ENCODE results near the gene CCPG1. TPM values are rescaled to one million over a fixed set of nuclear protein-coding genes. Genes with fewer than 3 reads are reported as not detected.

CCPG1 gene
- total RNA-seq, 1 donor from 2014 or later, result 218 TPM

GRCh38 chr15:55334371-55334770 lies 73.8 kb downstream of the CCPG1 start:
- Mint-ChIP-seq H3K27ac (ENCODE audit: unreplicated experiment) (no peak overlapping the region), H3K4me3 (ENCODE audit: unreplicated experiment) (no peak overlapping the region), H3K27me3 (ENCODE audit: low read depth) (no peaks in the 10 kb centered on the region), H3K36me3 (ENCODE audit: low read depth) (peaks cover 9% of the 10 kb centered on the region), H3K9me3 (ENCODE audit: low read depth) (no peaks in the 10 kb centered on the region), H3K4me1 (ENCODE audit: low read depth) (no peaks in the 10 kb centered on the region)
- DNase-seq (ENCODE audit: low spot score), result no peak
- no peak for TF ChIP-seq CTCF (IDR thresholded peaks at IDR 0.05)

- H3K9me3 Mint-ChIP-seq (ENCODE audit: low read depth), result no peaks in the 10 kb centered on the region
- no peak for DNase-seq (ENCODE audit: low spot score)
- H3K4me1 Mint-ChIP-seq (ENCODE audit: low read depth), result no peaks in the 10 kb centered on the region
- no peak overlapping the region for H3K4me3 Mint-ChIP-seq (ENCODE audit: unreplicated experiment)
- no peak overlapping the region for H3K27ac Mint-ChIP-seq (ENCODE audit: unreplicated experiment)
- peaks cover 5% of the 10 kb centered on the region for H3K36me3 Mint-ChIP-seq (ENCODE audit: low read depth)
- H3K27me3 Mint-ChIP-seq (ENCODE audit: low read depth), result no peaks in the 10 kb centered on the region
- TF ChIP-seq CTCF (IDR thresholded peaks at IDR 0.05), result no peak
Observed at GRCh38 chr15:55327387-55327786, 80.8 kb downstream of the CCPG1 start.

- Mint-ChIP-seq H3K9me3 (ENCODE audit: low read depth) (no peaks in the 10 kb centered on the region), H3K4me3 (ENCODE audit: unreplicated experiment) (no peak overlapping the region), H3K27ac (ENCODE audit: unreplicated experiment) (no peak overlapping the region), H3K4me1 (ENCODE audit: low read depth) (peaks cover 21% of the 10 kb centered on the region), H3K36me3 (ENCODE audit: low read depth) (peaks cover 1% of the 10 kb centered on the region), H3K27me3 (ENCODE audit: low read depth) (no peaks in the 10 kb centered on the region)
- no peak for DNase-seq (ENCODE audit: low spot score)
- TF ChIP-seq CTCF (IDR thresholded peaks at IDR 0.05), result no peak
Observed at GRCh38 chr15:55322467-55322866, 85.7 kb downstream of the CCPG1 start.

GRCh38 chr15:55320963-55321362 lies 87.2 kb downstream of the CCPG1 start:
- H3K36me3 Mint-ChIP-seq (ENCODE audit: low read depth), result peaks cover 1% of the 10 kb centered on the region
- no peaks in the 10 kb centered on the region for H3K9me3 Mint-ChIP-seq (ENCODE audit: low read depth)
- TF ChIP-seq CTCF (IDR thresholded peaks at IDR 0.05), result no peak
- no peaks in the 10 kb centered on the region for H3K27me3 Mint-ChIP-seq (ENCODE audit: low read depth)
- H3K4me1 Mint-ChIP-seq (ENCODE audit: low read depth), result peaks cover 30% of the 10 kb centered on the region
- DNase-seq (ENCODE audit: low spot score), result no peak
- no peak overlapping the region for H3K27ac Mint-ChIP-seq (ENCODE audit: unreplicated experiment)
- no peak overlapping the region for H3K4me3 Mint-ChIP-seq (ENCODE audit: unreplicated experiment)

GRCh38 chr15:55320238-55320550 lies 88.0 kb downstream of the CCPG1 start:
- no peak for DNase-seq (ENCODE audit: low spot score)
- no peak overlapping the region for H3K27ac Mint-ChIP-seq (ENCODE audit: unreplicated experiment)
- H3K4me3 Mint-ChIP-seq (ENCODE audit: unreplicated experiment), result peak overlapping the region; percentile 41

More at GRCh38 chr15:55320238-55320550, 88.0 kb downstream of the CCPG1 start:
- peaks cover 34% of the 10 kb centered on the region for H3K4me1 Mint-ChIP-seq (ENCODE audit: low read depth)
- H3K27me3 Mint-ChIP-seq (ENCODE audit: low read depth), result no peaks in the 10 kb centered on the region
- peaks cover 1% of the 10 kb centered on the region for H3K36me3 Mint-ChIP-seq (ENCODE audit: low read depth)
- no peaks in the 10 kb centered on the region for H3K9me3 Mint-ChIP-seq (ENCODE audit: low read depth)
- TF ChIP-seq CTCF (IDR thresholded peaks at IDR 0.05), result no peak
